ENCODE results near the gene IGSF11. TPM values are rescaled to one million over a fixed set of nuclear protein-coding genes. Genes with fewer than 3 reads are reported as not detected.

Gene IGSF11
- total and polyA plus RNA-seq, 7 donors = 0.85 to 18.2 (median 8.3) TPM; not detected in 2

- DNase-seq = no peak
- WGBS, 2 donors = 64 to 65% methylated on average over 3 of the region's 3 CpGs
- Histone ChIP-seq H3K4me3 (no peak overlapping the region), H3K36me3 (no peaks in the 10 kb centered on the region), H3K27ac (peak overlapping the region; percentile 57 to 71 (median 62)), H3K9me3 (no peaks in the 10 kb centered on the region), H3K4me1 (peaks cover 0 to 50% (median 41%) of the 10 kb centered on the region in 4 donors), H3K27me3 (no peaks in the 10 kb centered on the region)
- intact Hi-C loops (cut with DNase I) = no loop called here
- TF ChIP-seq POLR2A (IDR thresholded peaks at IDR 0.05) (no peak), CTCF (IDR thresholded peaks at IDR 0.05) (no peak)
These were observed 43.7 kb downstream of the IGSF11 start for GRCh38 chr3:118990823-118991560.

GRCh38 chr3:118988198-118989130 is 46.2 kb downstream of the IGSF11 start:
- H3K36me3 ChIP-seq = no peaks in the 10 kb centered on the region
- no peak for DNase-seq
- peak overlapping the region; percentile 57 to 71 (median 62) for H3K27ac ChIP-seq
- 50 to 76% methylated on average over 6 of the region's 6 CpGs for WGBS, 2 donors
- peaks cover 0 to 53% (median 44%) of the 10 kb centered on the region in 4 donors for H3K4me1 ChIP-seq
- intact Hi-C loops (cut with DNase I) = loop anchor here (5.0 kb wide), 1 partner anchor 34 kb away; no protein-coding TSS in a partner anchor
- H3K4me3 ChIP-seq = no peak overlapping the region
- TF ChIP-seq POLR2A (IDR thresholded peaks at IDR 0.05) (no peak), POLR2AphosphoS5 (IDR thresholded peaks at IDR 0.05) (no peak), CTCF (IDR thresholded peaks at IDR 0.05) (no peak), EP300 (IDR thresholded peaks at IDR 0.05) (no peak)
- H3K9me3 ChIP-seq = no peaks in the 10 kb centered on the region
- H3K27me3 ChIP-seq = no peaks in the 10 kb centered on the region

GRCh38 chr3:118987477-118987876 is 47.2 kb downstream of the IGSF11 start:
- Histone ChIP-seq H3K27me3 (no peaks in the 10 kb centered on the region), H3K4me3 (no peak overlapping the region), H3K27ac (peak overlapping the region; percentile 57 to 71 (median 66)), H3K4me1 (peaks cover 0 to 53% (median 44%) of the 10 kb centered on the region in 4 donors), H3K36me3 (no peaks in the 10 kb centered on the region), H3K9me3 (no peaks in the 10 kb centered on the region)
- intact Hi-C loops (cut with DNase I) = loop anchor here (5.0 kb wide), 1 partner anchor 35 kb away; no protein-coding TSS in a partner anchor
- WGBS, 2 donors = 6 to 41% methylated on average over 2 of the region's 2 CpGs
- DNase-seq = peak; percentile 85
- TF ChIP-seq CTCF (IDR thresholded peaks at IDR 0.05) (no peak), POLR2AphosphoS5 (IDR thresholded peaks at IDR 0.05) (peak in 3 of 4 donors; percentile 28 to 39 (median 34))

GRCh38 chr3:118986734-118987133 is 47.9 kb downstream of the IGSF11 start:
- TF ChIP-seq CTCF (IDR thresholded peaks at IDR 0.05) (no peak), EP300 (IDR thresholded peaks at IDR 0.05) (no peak), POLR2A (IDR thresholded peaks at IDR 0.05) (no peak), POLR2AphosphoS5 (IDR thresholded peaks at IDR 0.05) (no peak)
- intact Hi-C loops (cut with DNase I) = loop anchor here (5.0 kb wide), 1 partner anchor 36 kb away; no protein-coding TSS in a partner anchor
- Histone ChIP-seq H3K4me3 (no peak overlapping the region), H3K4me1 (peaks cover 0 to 53% (median 44%) of the 10 kb centered on the region in 4 donors), H3K27me3 (no peaks in the 10 kb centered on the region), H3K36me3 (no peaks in the 10 kb centered on the region), H3K9me3 (no peaks in the 10 kb centered on the region), H3K27ac (peak overlapping the region; percentile 57 to 71 (median 66))
- WGBS, 2 donors = 73 to 85% methylated on average over 2 of the region's 2 CpGs
- DNase-seq = no peak
